ENCODE measurements around the gene GSE1. TPM values are rescaled to one million over a fixed set of nuclear protein-coding genes. Genes with fewer than 3 reads are reported as not detected.

GSE1 gene
- total RNA-seq, 1 donor from 2014 or later = 56.4 TPM

DNA sequence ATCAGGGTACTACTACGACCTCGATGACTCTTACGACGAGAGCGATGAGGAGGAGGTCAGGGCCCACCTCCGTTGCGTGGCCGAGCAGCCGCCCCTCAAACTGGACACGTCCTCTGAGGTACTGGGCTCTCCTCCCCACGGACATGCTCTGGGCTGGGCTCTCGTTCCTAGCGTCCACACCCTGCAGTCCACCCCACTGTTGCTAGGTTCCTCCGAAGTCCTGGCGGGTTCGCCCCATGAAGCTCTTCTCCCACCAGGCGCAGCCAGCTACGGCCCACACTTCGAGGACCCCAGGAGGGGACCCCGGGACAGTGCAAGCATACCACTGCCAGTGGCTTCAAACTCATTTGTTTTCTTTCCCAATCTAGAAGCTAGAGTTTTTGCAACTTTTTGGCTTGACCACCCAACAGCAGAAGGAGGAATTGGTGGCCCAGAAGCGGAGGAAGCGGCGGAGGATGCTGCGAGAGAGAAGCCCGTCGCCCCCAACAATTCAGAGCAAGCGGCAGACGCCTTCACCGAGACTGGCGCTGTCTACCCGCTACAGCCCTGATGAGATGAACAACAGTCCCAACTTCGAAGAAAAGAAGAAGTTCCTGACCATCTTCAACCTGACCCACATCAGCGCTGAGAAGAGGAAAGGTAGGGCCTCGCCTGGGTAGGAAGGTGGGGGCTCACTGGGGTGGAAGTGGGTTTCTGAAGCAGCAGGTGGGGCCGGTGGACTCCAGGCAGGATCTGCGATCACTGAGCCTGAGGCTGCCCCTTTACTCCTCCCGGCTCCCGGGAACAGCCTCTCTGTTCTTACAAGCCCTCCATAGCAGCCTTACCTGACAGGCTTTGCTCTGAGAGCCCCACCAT is 50.1 kb downstream of the GSE1 start:
- intact Hi-C loops (cut with DNase I) = no loop called here
- DNase-seq (ENCODE audit: low spot score) = no peak

DNA sequence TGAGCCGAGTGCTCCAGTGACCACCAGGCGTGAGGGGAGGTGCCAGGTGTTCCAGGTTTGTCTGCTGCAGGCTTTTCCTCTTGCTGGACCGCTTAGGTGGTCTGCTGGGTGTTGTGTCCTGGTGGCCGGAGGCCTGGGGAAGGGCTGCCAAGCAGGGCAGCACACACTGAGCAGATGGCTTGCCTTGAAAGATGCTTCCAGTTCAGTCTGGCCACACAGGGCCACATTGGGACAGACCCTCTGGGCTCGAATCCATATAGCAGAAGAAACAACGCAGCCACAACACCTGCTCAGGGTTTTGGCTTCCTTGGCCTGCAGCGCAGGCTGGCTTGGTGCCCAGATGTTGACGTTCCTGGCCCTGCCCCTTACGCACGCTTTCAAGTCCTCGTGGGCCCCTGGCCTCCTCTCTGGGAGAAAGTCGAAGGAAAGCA is 50.8 kb downstream of the GSE1 start:
- intact Hi-C loops (cut with DNase I) = no loop called here
- no peak for DNase-seq (ENCODE audit: low spot score)

DNA sequence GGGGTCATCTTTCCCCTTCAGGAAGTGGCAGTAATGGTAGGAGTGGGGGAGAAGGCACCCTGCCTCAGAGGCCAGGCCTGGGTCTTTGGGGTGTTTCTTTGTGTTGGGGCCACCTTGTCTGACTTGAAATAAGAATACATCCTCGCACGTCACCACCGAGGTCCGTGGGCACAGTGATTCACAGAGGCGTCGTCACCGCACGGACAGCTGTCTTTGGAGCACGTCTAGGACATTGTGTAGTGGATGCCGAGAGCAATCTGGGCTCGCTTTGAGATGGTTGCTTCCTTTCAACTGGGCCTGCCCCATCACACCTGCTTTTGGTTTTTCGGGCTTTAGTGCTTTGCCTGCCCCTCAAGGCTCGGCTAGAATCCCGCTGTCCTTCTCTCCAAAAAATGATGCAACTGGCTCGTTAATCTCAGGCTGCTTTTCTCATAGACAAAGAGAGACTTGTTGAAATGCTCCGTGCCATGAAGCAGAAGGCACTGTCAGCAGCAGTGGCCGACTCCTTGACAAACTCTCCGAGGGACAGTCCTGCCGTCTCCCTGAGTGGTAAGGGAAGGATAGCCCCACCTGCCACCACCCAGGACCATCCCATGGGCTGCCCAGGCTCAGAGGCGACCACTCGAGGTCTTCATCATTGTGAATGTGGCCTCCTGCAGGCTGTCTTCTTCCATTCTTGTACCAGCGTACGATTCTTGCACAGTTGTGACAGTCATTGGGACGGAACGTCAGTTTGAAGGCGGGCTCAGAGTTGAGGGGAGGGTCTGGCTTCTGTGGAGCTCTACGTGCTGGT is 51.7 kb downstream of the GSE1 start:
- intact Hi-C loops (cut with DNase I) = no loop called here
- no peak for DNase-seq (ENCODE audit: low spot score)

DNA sequence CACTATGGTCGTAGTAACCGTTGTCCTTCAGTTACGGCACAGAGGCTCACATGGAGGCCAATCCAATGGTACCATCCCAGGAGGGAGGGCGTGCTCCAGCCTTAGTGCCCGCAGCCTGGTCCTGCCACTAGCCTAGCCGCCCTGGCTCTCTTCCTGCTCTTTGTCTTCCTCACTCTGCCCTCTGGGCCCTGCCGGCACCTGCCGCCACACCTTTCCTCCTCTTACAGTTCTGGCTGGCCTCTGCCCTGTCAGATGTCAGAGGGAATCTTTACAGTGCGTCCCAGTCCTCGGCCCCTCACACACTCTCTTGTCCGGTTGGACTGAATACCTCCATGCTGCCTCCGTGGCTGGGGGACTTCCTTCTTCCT is 52.2 kb downstream of the GSE1 start:
- no peak for DNase-seq (ENCODE audit: low spot score)
- intact Hi-C loops (cut with DNase I) = no loop called here

DNA sequence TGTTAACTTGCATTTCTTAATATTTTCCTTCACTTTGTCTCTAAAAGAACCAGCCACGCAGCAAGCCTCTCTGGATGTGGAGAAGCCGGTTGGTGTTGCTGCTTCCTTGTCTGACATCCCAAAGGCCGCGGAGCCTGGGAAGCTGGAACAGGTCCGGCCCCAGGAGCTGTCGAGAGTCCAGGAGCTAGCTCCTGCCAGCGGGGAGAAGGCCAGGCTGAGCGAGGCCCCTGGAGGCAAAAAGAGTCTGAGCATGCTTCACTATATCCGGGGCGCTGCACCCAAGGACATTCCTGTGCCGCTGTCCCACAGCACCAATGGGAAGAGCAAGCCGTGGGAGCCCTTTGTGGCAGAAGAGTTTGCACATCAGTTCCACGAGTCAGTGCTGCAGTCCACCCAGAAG is 52.8 kb downstream of the GSE1 start:
- DNase-seq (ENCODE audit: low spot score) = no peak
- intact Hi-C loops (cut with DNase I) = no loop called here

DNA sequence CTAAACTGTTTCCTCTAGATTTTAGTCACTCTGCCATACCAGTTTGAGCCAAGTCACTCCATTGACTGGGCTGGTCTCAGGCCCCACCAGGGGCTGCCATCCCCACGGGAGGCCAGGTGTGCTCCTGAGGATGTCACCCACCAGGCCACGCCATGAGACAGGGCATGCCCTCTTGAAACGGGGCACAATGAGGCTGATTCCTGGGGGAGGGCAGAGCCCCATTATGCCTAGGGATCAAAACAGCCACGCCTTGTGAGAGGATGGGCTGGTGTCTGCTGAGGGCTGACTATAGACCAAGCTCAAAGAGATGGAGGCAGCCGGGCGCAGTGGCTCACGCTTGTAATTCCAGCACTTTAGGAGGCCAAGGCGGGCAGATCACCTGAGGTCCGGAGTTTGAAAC is 54.1 kb downstream of the GSE1 start:
- intact Hi-C loops (cut with DNase I) = no loop called here
- no peak for DNase-seq (ENCODE audit: low spot score)

DNA sequence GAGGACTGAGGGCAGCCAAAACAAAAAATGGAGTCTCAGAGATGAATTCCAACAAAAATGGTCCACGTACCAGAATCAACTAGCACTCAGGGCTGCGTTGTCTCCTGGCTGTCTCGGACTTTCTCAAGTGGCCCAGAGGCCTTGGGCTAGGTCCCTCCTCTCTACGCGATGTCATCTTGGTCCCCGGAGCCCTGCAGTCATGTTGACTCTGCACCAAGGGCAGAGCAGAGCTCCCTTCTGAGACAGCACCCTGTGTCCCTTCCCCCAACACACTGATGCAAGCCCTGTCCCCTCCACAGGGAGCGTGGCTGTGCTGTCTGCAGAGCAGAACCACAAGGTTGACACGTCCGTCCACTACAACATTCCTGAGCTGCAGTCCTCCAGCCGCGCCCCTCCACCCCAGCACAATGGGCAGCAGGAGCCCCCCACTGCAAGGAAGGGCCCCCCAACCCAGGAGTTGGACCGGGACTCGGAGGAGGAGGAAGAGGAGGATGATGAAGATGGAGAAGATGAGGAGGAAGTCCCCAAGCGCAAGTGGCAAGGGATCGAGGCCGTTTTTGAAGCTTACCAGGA is 54.8 kb downstream of the GSE1 start:
- no peak for DNase-seq (ENCODE audit: low spot score)
- intact Hi-C loops (cut with DNase I) = no loop called here

DNA sequence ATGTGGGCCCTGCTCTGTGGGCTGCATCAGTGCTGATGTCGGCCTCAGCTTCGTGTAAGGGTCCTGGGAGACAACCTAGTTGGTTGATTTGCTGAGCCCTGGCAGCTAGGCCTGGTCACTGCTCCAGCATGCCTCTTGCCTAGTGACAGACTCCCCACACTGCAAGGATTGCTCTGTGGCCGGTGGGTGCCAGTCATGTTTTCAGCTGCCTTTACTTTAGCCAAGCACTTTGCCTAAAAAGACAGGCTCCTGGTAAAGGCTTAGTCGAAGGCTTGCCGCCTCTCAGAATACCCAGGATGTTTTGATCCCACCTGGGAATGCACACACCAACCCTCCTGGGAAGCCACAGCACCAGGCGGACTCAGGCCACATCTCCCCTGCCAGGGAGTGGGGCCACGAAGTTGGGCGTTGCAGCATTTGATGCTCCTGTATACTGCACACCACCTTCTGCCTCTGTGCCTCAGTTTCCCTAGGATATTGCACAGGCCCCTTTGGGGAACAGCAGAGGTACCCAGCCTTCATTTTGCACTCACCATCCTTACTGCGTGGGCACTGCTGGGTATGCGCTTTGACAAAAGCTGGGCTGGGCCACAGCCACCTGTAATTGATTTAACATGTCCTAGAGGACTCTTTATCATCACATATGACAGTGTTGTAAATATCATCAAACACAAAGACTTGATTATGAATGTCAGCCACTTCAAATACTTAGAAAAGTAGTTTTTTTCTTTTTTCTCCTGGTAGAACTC is 55.7 kb downstream of the GSE1 start:
- intact Hi-C loops (cut with DNase I) = no loop called here
- DNase-seq (ENCODE audit: low spot score) = no peak

DNA sequence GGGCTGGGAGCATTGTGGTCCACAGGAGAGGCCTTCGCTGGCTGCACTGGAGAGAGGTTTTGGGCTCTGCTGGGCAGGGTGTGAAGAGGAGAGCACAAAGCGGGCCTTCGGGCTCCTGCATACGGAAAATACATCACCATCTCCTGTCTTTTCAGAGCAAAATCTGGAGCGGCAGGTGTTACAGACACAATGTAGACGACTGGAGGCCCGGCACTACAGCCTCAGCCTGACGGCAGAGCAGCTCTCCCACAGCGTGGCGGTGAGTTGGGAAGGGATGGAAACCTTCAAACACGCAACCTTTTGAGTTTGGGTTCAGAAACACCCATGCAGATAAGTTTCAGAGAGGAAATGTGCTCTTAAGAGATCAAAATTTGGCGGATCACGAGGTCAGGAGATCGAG is 57.7 kb downstream of the GSE1 start:
- intact Hi-C loops (cut with DNase I) = no loop called here
- no peak for DNase-seq (ENCODE audit: low spot score)

DNA sequence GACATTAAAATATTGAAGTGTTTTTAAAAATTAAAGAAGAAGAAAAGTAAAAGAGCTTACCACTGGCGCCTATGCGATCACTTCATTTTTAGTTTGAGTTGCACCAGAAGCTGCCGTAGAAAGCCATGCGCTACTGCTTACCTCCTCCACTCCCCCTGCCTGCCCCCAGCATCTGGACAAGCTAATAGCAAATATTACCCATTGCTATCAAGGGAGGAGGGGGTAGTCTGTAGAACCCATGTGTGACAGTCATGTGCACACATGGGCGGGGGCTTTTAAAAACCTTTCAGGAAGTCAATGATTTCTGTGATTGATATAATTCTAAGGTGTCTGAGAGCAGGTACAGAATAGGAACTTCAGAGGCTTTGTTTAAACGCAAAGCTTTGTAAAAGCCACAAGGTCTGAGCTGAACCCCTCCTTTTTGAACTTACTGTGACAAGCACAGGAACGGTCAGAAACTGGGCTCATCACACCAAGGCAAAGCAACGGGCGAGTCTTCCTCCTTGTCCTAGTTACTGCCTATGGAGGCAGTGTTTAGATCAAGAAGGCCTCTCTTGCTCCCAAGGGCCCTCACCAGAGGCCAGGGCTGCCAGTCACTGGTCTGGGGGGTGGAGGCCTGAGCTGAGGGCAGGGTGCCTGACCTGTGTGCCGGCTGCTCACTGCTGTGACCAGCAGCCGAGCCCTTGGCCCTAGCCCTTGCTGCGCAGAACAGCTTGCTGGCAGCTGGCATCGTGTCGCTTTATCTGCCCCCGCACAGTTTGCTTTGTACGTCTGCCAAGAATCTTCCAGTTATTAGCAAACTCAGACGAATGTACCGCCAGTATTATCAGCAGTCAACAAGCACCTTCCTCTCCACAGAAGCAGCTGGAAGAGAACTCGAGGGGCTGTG is 60.7 kb downstream of the GSE1 start:
- intact Hi-C loops (cut with DNase I) = no loop called here

DNA sequence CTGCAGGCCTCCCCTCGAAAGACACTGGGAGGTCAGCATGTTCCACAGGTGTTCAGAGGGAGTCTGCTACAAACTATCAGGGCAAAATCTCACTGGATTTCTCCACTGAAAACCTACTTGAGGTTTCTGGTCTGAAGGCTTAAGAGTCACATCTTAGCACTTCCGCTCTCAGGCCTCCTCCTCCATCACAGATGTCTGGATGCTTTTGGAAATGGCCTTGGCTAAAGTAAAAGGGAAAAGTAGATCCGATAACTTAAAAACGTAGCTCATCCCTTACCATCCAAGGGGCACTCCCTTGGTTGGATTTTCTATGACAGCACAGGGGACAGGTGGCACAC is 61.3 kb downstream of the GSE1 start:
- no peak for DNase-seq (ENCODE audit: low spot score)
- intact Hi-C loops (cut with DNase I) = no loop called here

More for the DNA sequence above, 60.7 kb downstream of the GSE1 start:
- peak; percentile 86 for DNase-seq (ENCODE audit: low spot score)

DNA sequence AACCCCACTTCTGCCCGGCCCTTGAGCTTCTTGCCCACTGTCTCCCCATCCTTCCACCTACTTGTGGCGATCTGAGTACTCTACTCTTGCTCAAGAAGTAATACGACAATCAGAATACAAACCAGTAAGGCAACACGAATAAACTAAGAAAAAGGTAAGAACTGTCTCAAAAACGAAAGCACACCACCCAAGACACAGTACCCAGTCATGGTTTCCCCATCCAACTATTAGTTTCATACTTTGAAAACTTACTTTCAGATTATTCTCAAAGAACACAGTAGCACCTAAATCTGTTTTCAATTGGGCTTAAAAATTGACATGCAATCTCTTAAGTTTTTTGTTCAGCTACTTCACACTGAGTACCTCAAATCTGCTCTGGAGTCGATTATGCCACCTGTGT is 61.7 kb downstream of the GSE1 start:
- intact Hi-C loops (cut with DNase I) = no loop called here

DNA sequence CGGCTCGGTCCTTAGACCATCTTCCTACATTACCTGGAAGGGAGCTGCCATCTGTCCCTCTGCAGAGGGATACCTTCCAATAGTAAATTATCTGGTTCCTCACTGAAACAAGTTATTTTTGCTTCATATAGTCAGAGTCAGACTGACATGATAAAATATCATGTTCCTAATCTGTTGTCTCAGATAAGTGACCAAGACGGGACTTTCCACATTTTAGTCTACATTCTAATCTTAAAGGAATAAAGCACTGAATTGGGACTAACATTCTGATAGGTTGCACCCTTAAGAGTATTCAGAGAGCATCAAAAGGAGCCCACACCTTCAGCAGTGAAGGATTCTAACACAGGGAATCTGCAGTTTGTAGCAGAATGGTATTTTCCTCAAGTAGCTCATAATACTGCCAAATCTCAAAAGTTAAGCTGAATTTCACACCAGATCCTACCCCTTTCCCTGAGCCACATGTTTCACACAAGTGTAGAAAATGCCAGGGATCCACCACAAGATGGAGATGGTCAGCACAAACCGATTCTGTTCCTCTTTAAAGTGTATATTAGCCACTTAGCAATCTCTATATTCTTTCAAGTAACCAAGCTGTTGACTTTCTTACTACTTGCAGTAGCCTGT is 62.2 kb downstream of the GSE1 start:
- intact Hi-C loops (cut with DNase I) = no loop called here

More for the DNA sequence above, 61.7 kb downstream of the GSE1 start:
- DNase-seq (ENCODE audit: low spot score) = no peak

DNA sequence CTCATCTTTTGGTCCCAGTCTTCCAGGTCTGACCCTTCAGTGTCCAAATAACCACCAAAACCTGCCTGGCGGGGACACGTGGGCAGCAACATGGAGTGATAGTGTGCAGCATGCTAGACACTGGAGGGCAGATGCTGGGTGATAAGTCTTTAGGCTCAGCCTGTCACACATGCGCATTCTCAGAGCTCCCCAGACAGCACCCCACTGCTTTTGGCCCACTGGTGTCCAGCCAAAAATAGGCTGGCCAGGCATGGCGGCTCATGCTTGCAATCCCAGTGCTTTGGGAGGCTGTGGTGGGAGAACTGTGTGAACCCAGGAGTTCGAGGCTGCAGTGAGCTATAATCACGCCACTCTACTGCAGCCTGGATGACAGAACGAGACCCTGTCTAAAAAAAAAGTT is 63.3 kb downstream of the GSE1 start:
- DNase-seq (ENCODE audit: low spot score) = no peak
- intact Hi-C loops (cut with DNase I) = no loop called here

More for the DNA sequence above, 62.2 kb downstream of the GSE1 start:
- no peak for DNase-seq (ENCODE audit: low spot score)

DNA sequence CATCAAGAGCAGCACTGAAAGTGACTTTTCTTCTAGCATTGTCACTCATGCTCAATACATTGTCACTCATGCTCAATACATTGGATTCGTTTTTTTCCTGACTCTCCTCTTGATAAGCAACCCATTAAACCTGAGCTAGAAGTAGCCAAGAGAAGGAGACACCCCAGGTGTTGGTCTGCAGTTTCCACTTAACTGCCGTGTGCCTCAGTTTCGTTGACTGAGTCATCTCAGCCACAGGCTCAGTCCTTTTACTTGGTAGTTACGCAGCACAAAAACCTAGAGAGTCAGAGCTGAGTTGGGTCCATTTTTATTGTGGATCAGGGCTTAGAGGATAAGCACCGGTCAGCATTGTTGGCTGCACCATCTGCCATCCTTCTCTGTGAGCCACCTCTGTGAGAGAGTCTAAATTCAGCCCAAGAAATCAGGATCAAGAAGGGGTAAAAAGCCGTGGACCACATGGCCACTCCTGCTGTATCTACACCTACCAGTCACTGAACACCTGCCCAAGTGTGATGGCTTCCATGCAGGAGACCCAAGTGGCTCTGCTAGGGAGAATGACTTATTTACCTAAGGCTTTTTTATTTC is 64.4 kb downstream of the GSE1 start:
- no peak for DNase-seq (ENCODE audit: low spot score)
- intact Hi-C loops (cut with DNase I) = no loop called here

DNA sequence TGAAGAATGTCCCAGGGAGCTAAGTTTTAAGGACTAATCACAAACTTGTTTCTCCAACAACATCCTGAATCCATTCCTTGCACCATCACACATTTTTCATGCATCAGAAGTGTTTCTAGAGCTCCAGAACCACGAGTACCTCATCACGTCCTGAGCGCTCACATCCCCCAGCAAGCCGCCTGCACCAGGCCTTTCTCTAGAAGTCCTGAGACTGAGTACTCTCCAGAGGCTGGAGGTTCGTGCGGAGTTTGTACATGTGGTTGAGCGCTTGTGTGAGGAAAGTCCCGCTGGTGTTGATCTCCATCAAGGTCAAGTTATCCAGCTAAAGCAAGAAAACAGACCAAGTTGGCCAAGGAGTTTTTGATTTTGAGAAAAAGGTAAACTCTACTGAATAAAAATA is 64.9 kb downstream of the GSE1 start:
- DNase-seq (ENCODE audit: low spot score) = no peak
- intact Hi-C loops (cut with DNase I) = no loop called here

DNA sequence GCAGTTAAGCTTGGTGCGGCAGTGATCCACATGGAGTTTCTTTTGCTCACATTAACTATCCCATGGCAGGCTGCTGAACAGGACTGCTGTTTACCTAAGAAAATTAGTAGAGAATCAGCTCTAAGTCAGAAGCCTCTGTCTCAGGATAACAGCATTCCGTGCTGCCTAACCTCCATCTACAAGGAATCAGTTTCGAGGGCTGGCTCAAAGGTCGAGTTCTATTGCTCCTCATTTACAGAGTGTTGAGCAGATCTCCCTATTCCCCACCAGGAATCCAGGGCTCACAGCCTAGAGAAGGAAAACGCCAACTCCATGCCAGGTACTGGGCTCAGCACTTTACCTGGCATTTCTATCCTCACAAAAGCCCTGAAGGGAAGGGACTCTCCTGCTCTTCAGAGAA is 65.7 kb downstream of the GSE1 start:
- intact Hi-C loops (cut with DNase I) = no loop called here
- no peak for DNase-seq (ENCODE audit: low spot score)

DNA sequence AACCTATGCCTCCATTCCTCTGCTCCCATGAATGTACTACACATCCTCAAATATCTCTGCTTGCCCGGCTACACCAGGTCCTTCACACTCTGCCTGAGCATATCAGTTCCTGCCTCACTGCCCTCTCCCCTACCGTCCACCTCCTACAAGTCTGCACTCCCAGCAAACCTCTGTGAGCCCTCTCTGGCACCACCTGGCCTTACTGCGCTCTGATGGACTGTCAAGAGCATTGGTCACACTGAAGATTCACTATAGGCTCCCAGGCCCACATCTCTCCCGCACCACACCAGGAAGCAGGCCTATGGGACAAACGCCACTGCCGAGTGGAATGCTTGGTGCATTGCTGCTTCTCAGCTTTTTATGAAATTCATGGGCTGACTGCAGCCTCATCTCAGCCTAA is 66.7 kb downstream of the GSE1 start:
- intact Hi-C loops (cut with DNase I) = no loop called here
- DNase-seq (ENCODE audit: low spot score) = no peak

Measured in cardiac septum (tissue), 1 donor.